Activated CD4-positive, alpha-beta T cell treated with anti-CD3 and anti-CD28 coated beads, Interleukin-2, amount 10 ng/mL, durations not matched to agents 7 days and 5 days (primary cell): ENCODE results near the gene GSTA3. TPM values are rescaled to one million over a fixed set of nuclear protein-coding genes. Genes with fewer than 3 reads are reported as not detected.
"Not testable (repeated sequence)": the region's sequence is repeated elsewhere in the genome, so short reads cannot be mapped to it uniquely, and the experiment has no call there.

ENCODE experiments used
- CTCF ChIA-PET: fragments of 350-600 bp; sonication (Branson Sonifier 250); formaldehyde crosslinking; loops from one replicate; lab custom pipeline; 2021; ENCODE audit warnings: antibody characterized with exemption; lab: Charles Lee
- POLR2A ChIA-PET: fragments of 350-600 bp; sonication (Branson Sonifier 250); formaldehyde crosslinking; loops from one replicate; lab custom pipeline; 2021; ENCODE audit warnings: antibody characterized with exemption; lab: Charles Lee
- DNase-seq: peaks from one replicate; pipeline ENCODE4 v3.0.0-alpha.2; 2020
- H3K27ac Mint-ChIP-seq: one replicate; pipeline ENCODE4 v1.8.0; 2021; ENCODE audit warnings: mild to moderate bottlenecking, moderate library complexity, mixed read lengths
- H3K27me3 Mint-ChIP-seq: one replicate; pipeline ENCODE4 v1.8.0; 2021; ENCODE audit warnings: mixed read lengths
- H3K36me3 Mint-ChIP-seq: one replicate; pipeline ENCODE4 v1.8.0; 2021; ENCODE audit warnings: low read depth, mixed read lengths
- H3K4me1 Mint-ChIP-seq: one replicate; pipeline ENCODE4 v1.8.0; 2021; ENCODE audit warnings: mixed read lengths
- H3K4me3 Mint-ChIP-seq: one replicate; pipeline ENCODE4 v1.8.0; 2021; ENCODE audit warnings: mild to moderate bottlenecking, moderate library complexity, mixed read lengths
- H3K9me3 Mint-ChIP-seq: one replicate; pipeline ENCODE4 v1.8.0; 2021; ENCODE audit warnings: mixed read lengths
- total RNA-seq, 2 experiments: library from RNA; stranded (reverse); gene quantifications; one replicate each; pipeline ENCODE4 v1.2.3, GENCODE V29; 2021

Gene GSTA3
- total RNA-seq, 2 experiments from 2014 or later = not detected

GRCh38 chr6:52925919-52926792, 16.7 kb upstream of the GSTA3 start:
- Mint-ChIP-seq H3K27me3 (peaks cover 5% of the 10 kb centered on the region), H3K4me1 (no peaks in the 10 kb centered on the region), H3K36me3 (no peaks in the 10 kb centered on the region), H3K27ac (no peak overlapping the region), H3K4me3 (no peak overlapping the region), H3K9me3 (peaks cover 2% of the 10 kb centered on the region)
- ChIA-PET CTCF (interaction anchor here (1.2 kb wide), 1 partner anchor 10 kb away, joined by 4 read pairs; no protein-coding TSS in a partner anchor), POLR2A (no interaction called here)
- no peak for DNase-seq

DNA sequence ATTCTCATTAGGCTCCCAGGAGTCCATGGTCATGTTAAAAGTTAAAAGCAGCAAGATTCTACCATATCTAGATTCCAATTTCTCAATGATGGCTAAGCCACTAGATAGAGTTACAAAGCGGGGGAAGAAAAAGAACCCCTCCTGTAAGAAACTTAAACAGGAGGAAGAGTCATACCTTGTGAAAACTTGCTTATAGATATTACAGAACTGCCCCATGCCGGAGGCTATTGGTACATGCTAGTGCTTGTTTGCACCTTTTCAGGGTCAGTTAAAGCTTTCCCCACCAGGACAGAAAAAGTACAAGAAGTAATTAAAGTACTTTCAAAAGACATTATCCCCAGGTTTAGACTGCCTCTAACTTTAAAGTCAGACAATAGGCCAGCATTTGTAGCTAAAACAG, 15.5 kb upstream of the GSTA3 start:
- H3K4me3 Mint-ChIP-seq = no peak overlapping the region
- no peaks in the 10 kb centered on the region for H3K4me1 Mint-ChIP-seq
- peaks cover 2% of the 10 kb centered on the region for H3K9me3 Mint-ChIP-seq
- H3K27ac Mint-ChIP-seq = no peak overlapping the region
- ChIA-PET CTCF (interaction anchor here (1.2 kb wide), 1 partner anchor 11 kb away, joined by 4 read pairs; no protein-coding TSS in a partner anchor), POLR2A (no interaction called here)
- DNase-seq = no peak
- H3K27me3 Mint-ChIP-seq = peaks cover 5% of the 10 kb centered on the region
- H3K36me3 Mint-ChIP-seq = no peaks in the 10 kb centered on the region

DNA sequence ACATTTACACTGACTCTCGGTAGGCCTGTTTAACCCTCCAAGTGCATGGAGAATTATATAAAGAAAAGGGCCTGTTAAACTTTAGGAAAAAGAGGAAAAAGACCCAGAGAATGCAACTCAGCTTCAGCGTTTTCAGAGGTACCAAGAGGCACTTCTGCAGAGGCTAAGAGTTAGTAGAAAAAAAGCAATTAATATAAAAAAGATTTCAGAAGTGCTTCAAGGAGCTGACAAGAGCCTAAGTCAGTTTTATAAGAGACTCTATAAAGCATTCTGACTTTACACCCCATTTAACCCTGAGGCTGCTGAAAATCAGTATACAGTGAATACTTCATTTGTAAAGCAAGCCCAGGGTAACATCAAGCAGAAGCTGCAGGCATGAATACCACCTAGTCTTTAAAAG, 14.2 kb upstream of the GSTA3 start:
- POLR2A ChIA-PET, H3K4me3 Mint-ChIP-seq, H3K9me3 Mint-ChIP-seq, H3K4me1 Mint-ChIP-seq, H3K36me3 Mint-ChIP-seq, DNase-seq, CTCF ChIA-PET, H3K27ac Mint-ChIP-seq, H3K27me3 Mint-ChIP-seq: not testable (repeated sequence)

- DNase-seq = no peak
- H3K4me3 Mint-ChIP-seq = no peak overlapping the region
- no peaks in the 10 kb centered on the region for H3K36me3 Mint-ChIP-seq
- H3K9me3 Mint-ChIP-seq = peaks cover 2% of the 10 kb centered on the region
- ChIA-PET POLR2A (no interaction called here), CTCF (interaction anchor here (0.8 kb wide), 1 partner anchor 10 kb away, joined by 3 read pairs; no protein-coding TSS in a partner anchor)
- no peaks in the 10 kb centered on the region for H3K27me3 Mint-ChIP-seq
- H3K27ac Mint-ChIP-seq = no peak overlapping the region
- H3K4me1 Mint-ChIP-seq = no peaks in the 10 kb centered on the region
Observed at GRCh38 chr6:52922161-52922560, 12.7 kb upstream of the GSTA3 start.

DNA sequence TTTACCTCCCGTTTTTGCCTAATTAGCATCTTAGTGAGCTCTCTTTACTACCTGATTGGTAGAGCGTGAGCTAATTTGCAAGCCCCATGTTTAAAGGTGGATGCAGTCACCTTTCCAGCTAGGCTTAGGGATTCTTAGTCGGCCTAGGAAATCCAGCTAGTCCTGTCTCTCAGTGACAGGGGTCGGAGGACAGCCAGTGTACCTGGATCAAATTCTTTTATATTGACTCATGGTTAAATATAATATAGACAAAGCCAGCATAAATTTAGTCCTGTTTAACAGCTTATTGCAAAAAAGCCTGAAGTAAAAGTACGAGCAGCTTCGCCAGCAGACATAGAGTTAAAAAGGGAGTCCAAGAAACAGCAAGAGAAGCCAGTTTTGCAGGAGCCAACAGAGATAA, 12.2 kb upstream of the GSTA3 start:
- peaks cover 2% of the 10 kb centered on the region for H3K9me3 Mint-ChIP-seq
- H3K27me3 Mint-ChIP-seq = no peaks in the 10 kb centered on the region
- ChIA-PET POLR2A (no interaction called here), CTCF (no interaction called here)
- no peaks in the 10 kb centered on the region for H3K4me1 Mint-ChIP-seq
- no peak overlapping the region for H3K4me3 Mint-ChIP-seq
- no peak for DNase-seq
- H3K27ac Mint-ChIP-seq = no peak overlapping the region
- H3K36me3 Mint-ChIP-seq = no peaks in the 10 kb centered on the region

- POLR2A ChIA-PET, H3K9me3 Mint-ChIP-seq, H3K27me3 Mint-ChIP-seq, H3K4me3 Mint-ChIP-seq, DNase-seq, H3K4me1 Mint-ChIP-seq, H3K36me3 Mint-ChIP-seq, H3K27ac Mint-ChIP-seq: not testable (repeated sequence)
- CTCF ChIA-PET = interaction anchor here (0.5 kb wide), 1 partner anchor 28 kb away, joined by 3 read pairs; no protein-coding TSS in a partner anchor
Observed at GRCh38 chr6:52919511-52919910, 10.0 kb upstream of the GSTA3 start.

- DNase-seq, H3K9me3 Mint-ChIP-seq, H3K4me1 Mint-ChIP-seq, H3K36me3 Mint-ChIP-seq, H3K4me3 Mint-ChIP-seq, H3K27ac Mint-ChIP-seq, CTCF ChIA-PET, POLR2A ChIA-PET, H3K27me3 Mint-ChIP-seq: not testable (repeated sequence)
Observed at GRCh38 chr6:52918771-52919170, 9.3 kb upstream of the GSTA3 start.

GRCh38 chr6:52918027-52918686, 8.7 kb upstream of the GSTA3 start:
- H3K4me1 Mint-ChIP-seq, H3K27me3 Mint-ChIP-seq, H3K36me3 Mint-ChIP-seq, DNase-seq, H3K9me3 Mint-ChIP-seq, H3K4me3 Mint-ChIP-seq, CTCF ChIA-PET, POLR2A ChIA-PET, H3K27ac Mint-ChIP-seq: not testable (repeated sequence)

GRCh38 chr6:52914516-52914915, 5.0 kb upstream of the GSTA3 start:
- POLR2A ChIA-PET = no interaction called here
- no peak overlapping the region for H3K27ac Mint-ChIP-seq

GRCh38 chr6:52910091-52910490, 593 bp upstream of the GSTA3 start:
- Mint-ChIP-seq H3K4me1 (no peaks in the 10 kb centered on the region), H3K36me3 (no peaks in the 10 kb centered on the region), H3K27ac (no peak overlapping the region), H3K9me3 (peaks cover 6% of the 10 kb centered on the region), H3K4me3 (no peak overlapping the region), H3K27me3 (peaks cover 4% of the 10 kb centered on the region)
- no peak for DNase-seq
- ChIA-PET POLR2A (no interaction called here), CTCF (interaction anchor here (1.2 kb wide), 1 partner anchor 21 kb away, joined by 3 read pairs; no protein-coding TSS in a partner anchor)

More at GRCh38 chr6:52914516-52914915, 5.0 kb upstream of the GSTA3 start:
- no peak for DNase-seq
- no peaks in the 10 kb centered on the region for H3K4me1 Mint-ChIP-seq
- no peaks in the 10 kb centered on the region for H3K27me3 Mint-ChIP-seq
- peaks cover 6% of the 10 kb centered on the region for H3K9me3 Mint-ChIP-seq
- H3K36me3 Mint-ChIP-seq = no peaks in the 10 kb centered on the region
- CTCF ChIA-PET = no interaction called here
- no peak overlapping the region for H3K4me3 Mint-ChIP-seq

GRCh38 chr6:52909131-52909530, 367 bp downstream of the GSTA3 start:
- ChIA-PET CTCF (interaction anchor here (1.2 kb wide), 1 partner anchor 20 kb away, joined by 3 read pairs; no protein-coding TSS in a partner anchor), POLR2A (no interaction called here)
- no peaks in the 10 kb centered on the region for H3K36me3 Mint-ChIP-seq
- DNase-seq = no peak
- H3K9me3 Mint-ChIP-seq = peaks cover 1% of the 10 kb centered on the region
- no peak overlapping the region for H3K4me3 Mint-ChIP-seq
- H3K4me1 Mint-ChIP-seq = no peaks in the 10 kb centered on the region
- H3K27ac Mint-ChIP-seq = no peak overlapping the region
- H3K27me3 Mint-ChIP-seq = peaks cover 4% of the 10 kb centered on the region

- Mint-ChIP-seq H3K27me3 (peaks cover 4% of the 10 kb centered on the region), H3K36me3 (no peaks in the 10 kb centered on the region), H3K9me3 (peaks cover 1% of the 10 kb centered on the region), H3K4me1 (no peaks in the 10 kb centered on the region), H3K27ac (no peak overlapping the region), H3K4me3 (no peak overlapping the region)
- CTCF ChIA-PET = interaction anchor here (0.7 to 1.2 kb wide), 2 partner anchors 87 to 413 kb away, joined by 3 to 4 read pairs; partner anchors contain the start of gene GSTA4
- POLR2A ChIA-PET = no interaction called here
- DNase-seq = no peak
Observed at GRCh38 chr6:52908526-52908925, 972 bp downstream of the GSTA3 start.
